A549 treated with AZD9567 at 1 μM for 4 hours (cell line): ENCODE results near the gene MSL3. TPM values are rescaled to one million over a fixed set of nuclear protein-coding genes. Genes with fewer than 3 reads are reported as not detected.

Experiments used
- total RNA-seq: library from RNA; stranded (reverse); fragments of 200-300 nt; extraction: Qiagen RNA extraction; gene quantifications from 5 replicates; pipeline ENCODE4 v1.2.3, GENCODE V29; 2022; ENCODE audit not compliant: insufficient read depth

Gene MSL3
- total RNA-seq = 20.5 to 49.0 TPM (median 22.1 TPM) in 5 replicates

GRCh38 chrX:11757719-11758399, at the start of gene MSL3:
TSS of gene MSL3 (plus strand) at chrX:11758237. CDS start at chrX:11758264, 27 bp downstream.

Other genes with a start within 250 kb of the MSL3 start
- not detected in 5 replicates for gene ARHGAP6, start 92.3 kb upstream of the MSL3 start, total RNA-seq